ENCODE data around the gene MRPS6.

Gene MRPS6

DNA sequence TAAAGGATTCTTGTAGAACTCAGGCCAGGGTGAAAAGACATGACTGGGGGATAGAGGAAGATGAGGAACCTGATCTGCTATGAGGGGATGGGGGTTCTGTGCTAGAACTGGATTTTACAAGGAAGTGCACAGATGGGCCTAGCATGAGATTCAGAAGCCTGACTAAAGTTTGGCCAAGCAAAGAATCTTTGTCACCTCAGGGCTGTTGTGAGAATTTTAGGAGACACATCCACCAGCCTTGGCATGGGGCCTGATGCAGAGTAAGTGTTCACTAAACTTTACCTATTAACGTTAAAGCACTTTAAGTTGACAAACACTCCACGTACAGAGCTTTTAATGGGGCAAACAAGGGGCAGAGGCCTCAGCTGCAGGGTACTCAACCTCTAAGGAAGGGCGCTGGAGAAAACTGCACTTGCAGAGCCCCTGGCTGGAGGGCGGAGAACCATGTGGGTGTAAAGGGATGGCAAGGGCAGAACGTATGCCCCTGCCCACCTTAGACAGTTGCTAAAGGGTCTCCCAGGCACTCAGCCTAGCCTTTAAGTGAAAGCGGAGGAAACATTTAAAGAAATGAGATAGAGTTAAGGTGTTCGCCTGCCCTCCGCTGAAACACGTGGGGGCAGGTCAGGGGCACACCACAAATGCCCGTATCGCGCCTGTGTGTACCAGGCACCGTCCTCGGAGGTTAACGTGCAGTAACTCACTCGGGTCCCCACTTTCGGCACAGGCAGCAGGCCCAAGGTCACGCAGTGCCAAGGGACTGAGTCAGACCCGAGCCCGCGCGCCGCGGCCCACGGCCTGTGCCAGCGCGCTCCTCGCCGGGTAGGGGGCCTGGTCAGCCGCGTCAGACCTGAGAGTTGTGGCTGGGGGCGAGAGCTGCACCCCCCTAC lies 990 bp upstream of the MRPS6 start:
- FAIRE-seq: no peak

DNA sequence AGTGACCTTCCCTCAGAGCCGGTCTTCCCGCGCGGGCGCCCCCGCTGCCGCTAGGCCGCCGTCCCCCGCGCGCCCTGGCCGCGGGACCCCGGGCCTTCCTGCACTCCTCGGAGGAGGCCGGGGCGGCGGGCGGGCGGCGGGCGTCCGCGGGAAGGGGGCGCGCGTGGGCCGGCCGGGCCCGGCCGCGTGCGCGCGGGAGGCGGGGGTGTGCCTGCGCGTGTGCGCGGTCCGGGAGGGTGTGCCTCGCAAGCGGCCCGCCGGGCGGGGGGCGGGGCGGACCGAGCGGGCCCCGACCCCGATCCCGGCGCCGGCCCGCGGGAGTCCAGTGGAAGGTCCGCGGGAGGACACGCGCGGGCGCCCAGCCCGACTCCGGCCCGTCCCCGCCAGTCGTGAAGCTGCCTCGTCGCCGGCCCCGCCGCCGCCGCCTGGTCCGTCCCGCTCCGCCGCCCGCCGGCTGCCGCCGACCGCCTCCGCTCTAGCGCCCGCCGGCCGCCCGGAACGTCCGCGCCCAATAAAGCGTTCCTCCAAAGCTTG lies 438 bp downstream of the MRPS6 start:
- FAIRE-seq: no peak

DNA sequence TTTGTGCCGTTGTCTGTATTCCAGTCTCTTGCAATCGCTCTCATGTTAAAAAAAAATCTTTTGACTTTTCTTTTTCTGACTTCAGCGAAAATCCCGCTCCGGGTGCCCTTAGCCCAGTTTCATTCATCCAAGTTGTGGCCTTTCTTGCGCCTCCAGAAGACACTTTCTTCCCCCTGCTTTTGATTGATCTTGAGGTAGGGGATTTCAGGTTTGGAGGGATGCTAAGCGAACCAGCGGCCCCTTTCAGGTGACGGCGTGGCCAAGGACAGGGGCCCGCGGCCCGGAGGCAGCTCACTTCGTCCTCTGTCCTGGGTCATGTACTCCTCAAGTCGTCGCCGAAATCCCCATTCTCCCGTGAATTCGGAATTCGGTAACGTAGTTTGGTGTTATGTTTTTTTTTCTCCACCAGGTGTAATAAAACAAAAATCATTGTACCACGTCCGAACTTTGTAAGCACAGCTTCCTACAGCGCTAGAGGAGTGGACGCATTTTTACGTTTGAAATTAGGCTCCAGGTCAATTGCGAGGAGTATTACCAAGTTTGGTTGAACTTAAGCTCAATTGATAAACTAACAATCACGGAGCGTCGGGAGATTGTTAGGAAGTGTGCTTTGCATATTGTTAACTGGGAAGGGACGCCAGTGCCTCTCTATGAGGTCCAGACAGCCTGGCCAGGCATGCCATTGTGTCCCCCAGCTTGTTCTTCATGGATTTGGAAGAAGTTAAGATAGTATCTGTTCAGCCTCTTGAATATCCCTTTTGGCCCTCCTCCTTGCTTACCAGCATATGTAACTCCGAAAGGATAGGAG lies 1.1 kb downstream of the MRPS6 start:
- FAIRE-seq: no peak

DNA sequence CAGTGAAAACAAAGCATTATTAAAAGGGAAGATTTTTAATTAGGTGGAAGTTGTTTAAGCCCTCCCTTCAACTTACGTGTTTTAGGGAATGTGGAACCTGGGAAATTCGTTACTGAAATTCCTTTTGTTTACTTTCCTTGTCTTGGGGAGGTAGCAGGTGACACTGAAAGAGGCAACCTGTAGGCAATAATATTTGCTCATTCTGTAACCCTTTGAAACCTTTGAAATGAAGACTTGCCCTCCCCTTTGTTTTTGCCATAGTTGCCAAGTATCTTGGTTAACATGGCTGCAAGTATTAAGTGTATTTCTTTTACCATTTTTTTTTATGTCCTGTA lies 1.7 kb downstream of the MRPS6 start:
- FAIRE-seq: no peak

DNA sequence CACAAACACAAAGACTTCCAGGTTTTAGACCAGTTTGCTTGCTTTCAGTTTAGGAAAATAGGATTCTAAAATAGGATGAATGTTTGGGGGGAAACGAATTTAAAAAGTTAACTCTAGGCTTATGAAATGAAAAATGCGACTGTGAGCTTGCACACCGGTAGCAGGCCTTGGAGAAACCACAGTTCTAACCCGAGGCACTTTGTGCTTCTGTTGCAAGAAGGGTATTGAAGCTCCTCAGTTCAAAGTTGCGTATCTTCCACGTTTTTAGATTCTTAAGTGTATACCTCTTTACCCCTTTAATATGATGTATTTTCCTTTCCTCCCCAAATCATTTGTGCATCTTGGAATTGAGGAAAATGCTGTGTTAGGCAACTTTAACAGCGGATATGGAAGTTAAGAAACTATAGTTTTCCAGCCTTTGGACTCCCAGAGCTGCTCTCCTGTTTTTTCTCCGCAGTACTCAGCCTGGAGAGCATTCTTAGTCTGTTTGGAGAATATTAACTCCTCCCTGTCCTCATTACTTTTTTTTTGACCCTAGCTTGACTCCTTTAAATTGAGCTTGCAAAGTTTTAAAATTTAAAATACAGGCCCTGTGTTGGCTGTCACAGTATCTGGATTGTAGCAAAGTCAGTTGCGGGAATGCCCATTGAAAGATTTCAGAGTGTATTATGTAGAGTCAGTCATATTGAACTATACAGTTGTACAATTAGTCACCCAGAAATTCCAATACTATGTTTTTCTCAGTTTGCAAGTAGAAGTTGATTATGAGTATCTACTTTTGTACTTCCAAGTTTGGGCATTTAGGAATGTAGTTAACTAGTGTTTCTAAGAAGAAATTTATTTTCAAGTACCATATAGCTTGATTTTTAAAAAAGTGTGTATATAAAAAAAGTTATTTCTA lies 2.6 kb downstream of the MRPS6 start:
- no peak for FAIRE-seq

DNA sequence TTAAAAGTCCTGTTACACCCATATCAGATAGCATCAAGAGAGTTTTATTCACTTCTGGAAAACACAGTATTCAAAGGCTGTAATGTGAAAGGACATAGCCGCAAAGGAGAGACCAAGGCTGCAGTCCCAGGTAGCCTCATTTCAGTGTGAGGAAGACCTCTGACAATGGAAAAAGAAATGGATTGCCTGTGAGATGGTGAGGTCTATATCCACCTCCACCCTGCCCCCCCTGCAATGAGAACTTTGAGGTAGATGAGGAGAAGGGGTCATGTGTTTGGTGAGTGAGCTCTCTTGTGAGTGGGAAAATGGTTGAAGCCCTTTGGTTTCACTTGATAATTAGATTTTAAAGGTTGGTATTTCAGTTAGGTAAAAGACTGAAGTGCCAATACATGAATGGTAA lies 3.5 kb downstream of the MRPS6 start:
- FAIRE-seq: no peak

DNA sequence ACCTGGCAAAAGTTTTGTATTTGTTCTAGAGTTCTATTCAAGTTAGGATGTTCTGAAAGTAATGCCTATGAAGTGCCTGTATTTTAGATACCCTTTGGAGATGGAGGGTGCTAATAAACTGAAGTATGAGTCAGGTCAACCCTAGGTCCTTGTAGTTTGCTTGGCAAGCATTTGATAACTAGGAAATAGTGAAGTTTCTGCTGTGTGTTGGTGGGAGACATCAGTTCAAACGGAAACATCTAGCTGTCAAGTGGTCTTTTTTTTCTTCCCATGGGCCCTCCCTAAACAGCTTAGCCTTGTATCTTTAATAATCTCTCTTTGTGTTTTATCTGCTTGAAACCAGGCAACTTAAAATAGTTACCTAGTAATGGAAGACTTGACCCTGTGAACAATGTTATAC lies 4.5 kb downstream of the MRPS6 start:
- no peak for FAIRE-seq

DNA sequence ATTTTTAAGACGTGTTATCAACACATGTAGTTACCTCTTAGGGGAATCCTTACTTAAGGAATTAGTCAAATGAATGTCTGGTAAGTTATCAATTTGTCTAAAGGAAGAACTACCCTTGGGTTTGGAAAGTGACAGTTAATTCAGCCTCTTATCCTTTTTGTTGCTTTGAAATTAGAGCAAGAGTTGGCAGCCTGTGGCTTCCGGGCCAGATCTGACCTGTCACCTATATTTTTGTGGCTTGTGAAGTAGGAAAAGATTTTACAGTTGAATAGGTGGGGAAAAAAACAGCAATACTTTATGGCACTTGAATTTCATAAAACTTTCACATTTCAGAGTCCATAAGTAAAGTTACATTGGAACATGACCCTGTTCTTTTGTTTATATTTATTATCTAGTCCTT lies 5.5 kb downstream of the MRPS6 start:
- no peak for FAIRE-seq

DNA sequence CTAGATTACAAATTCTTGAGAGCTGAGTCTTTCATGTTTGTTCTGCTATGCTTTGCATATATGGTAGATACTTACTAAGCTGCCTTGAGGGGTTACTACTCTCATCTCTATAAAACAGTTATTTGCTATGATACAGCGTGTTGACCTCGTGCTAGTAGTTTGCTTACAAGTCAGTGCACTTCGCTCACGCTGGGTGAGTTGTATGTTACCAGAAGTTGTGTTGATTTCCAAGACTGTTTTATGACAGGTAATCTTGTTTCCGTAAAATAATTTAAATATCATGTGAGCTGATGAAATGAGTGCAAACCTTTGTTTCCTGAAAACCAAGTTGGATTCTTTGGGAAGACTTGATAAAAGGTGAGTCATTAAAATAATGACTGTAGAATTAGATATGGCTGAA lies 7.3 kb downstream of the MRPS6 start:
- no peak for FAIRE-seq

DNA sequence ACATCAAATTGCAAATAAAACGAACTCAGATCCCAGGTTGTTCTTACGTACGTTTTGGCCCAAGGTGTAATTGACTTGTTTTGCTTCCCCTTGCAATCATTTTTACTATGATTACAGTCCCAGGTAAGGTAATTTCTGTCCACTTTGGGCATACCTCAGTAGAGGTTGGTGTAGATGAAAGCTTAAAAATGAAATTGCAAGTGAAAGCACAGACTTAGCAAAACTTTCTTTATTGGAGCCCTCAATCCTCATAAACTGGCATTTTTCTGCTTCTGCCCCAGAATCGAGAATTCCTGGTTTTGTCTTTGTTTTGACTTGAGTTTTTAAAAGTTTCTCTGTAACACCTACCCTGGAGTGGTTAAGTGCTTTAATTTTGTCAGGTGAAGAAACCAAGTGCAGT lies 9.4 kb downstream of the MRPS6 start:
- no peak for FAIRE-seq

DNA sequence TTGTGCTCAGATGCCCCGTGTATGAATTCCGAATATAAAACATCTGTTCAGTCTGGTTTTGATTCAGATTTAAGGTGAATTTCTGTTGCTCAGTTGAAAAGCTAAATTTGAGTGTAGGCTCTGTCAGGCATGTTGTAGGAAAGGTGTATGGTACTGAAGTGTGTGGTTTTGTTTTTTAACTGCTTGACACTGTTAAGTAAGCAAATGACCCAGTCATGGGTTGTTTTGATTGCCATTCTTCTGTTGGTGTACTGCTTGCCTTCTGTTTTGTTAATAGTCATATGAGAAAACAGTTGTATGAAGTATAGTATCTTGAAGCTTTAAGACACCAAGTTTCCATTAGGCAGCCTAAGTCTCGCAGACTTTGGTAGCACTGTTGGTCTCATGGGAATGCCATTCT lies 10.0 kb downstream of the MRPS6 start:
- no peak for FAIRE-seq

DNA sequence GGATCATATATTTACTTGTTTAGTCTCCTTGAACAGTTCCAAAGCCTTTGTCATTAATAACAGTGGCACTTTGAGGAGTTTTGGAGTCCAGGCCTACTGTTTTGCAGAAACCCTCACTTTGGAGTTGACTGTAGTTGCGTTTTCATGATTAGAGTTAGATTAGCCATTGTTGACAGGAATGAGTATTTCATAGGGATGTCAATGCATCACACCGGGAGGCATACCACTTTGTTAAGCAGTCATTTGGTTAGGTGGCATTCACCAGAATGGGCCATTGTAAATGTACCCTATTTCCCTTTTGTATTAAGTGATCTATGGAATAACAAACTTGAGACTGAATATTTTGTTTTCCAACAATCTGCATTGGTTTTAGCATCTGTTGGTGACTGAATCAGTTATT lies 11.8 kb downstream of the MRPS6 start:
- no peak for FAIRE-seq

DNA sequence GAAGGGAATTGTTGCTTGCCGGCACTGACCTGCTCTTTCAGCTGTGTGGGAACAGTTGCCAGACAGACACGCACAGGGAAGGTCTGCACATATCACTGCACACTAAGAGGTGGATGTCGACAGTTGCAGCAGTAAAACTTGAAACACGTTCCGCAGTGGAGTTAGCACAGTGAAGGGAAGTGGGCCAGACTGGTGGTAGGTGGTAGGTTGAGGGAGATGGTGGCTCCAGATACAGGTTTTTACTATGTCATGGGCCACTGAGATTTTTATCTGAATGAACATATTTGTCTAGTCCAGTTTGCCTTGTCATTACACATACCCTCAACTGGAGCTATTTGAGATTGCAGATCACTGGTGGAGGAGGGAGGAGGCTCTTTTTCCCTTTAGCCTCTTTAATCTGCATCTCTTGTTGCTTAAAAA lies 13.5 kb downstream of the MRPS6 start:
- no peak for FAIRE-seq

DNA sequence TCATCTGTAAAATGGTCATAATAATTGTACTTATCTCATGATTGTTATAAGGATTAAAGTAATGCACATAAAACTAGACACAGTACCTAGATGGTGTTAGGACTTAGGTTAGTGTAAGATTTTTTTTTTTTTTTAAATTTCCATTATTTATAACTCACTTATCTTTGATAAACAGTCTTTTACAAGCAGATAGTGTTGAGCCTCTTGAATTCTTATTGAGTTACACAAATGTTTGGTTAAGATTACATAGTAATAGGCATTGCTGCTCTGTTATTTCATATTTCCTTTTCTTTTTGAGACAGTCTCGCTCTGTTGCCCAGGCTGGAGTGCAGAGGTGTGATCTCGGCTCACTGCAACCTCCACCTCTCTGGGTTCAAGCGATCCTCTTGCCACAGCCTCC lies 15.4 kb downstream of the MRPS6 start:
- FAIRE-seq: no peak

DNA sequence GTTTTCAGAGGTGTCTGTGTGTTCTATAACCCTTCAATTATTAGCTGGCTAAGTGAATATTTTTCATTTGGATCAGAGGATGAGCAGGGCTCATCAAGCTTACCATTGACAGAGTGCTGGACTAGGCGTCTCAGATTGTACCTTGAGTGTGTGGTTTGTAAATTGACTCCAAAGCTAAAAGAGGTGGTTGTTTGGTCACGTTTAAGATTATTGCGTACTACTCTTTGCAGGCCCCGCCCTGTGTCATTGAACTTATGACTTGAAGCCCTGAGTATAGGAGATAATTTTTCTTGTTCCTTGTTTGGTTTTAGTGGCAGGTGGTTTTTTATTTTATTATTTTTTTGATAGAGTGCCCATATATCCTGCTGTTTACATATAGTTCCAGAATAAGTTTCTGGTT lies 17.7 kb downstream of the MRPS6 start:
- no peak for FAIRE-seq

DNA sequence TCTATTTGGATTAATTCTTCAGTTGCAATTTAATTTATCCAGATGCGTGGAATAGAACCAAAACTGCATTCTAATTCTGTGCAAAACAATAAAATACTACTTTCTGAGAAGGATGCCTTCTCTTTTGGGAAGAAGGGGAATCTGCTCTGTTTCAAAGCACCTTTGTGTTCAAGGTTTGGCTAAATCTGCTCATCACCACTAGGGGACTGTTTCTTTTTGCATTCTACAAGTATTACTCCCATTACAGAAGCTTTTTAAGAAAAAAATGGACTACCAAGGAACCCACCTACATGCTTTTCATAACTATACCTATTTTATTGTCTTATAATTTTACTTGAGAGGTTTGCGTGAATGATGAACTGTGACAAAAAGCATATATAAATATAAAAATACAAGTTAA lies 18.2 kb downstream of the MRPS6 start:
- FAIRE-seq: no peak

DNA sequence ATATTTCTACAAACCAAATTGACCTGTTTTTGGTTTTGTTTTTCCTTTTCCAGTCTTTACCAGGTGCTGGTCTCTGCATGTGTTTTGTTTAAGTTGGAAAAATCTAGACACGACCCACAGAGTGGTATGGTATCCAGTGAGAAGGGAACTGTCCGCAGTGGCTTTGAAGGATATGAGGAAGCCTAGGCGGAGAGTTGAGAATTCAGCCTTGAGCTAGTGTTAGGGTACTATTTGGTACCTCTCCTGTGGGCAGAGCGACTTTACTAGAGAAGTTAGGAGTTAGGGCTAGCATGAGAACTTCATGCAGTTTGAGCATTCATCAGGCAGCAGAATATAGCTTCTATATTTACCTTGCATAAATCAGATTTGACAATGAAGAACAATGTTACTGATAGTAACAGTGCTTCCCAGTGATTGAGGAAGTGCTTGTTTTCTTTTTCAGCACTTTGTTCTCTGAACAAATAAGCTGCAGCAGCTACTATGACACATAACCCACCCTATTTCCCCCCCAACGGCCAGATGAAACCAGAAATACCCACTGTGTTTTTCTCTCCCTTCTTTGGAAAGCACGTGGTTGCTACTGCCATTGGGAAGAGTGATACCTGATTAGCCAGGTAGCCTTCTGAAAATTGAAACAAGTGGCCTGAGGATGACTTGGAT lies 19.0 kb downstream of the MRPS6 start:
- no peak for FAIRE-seq

DNA sequence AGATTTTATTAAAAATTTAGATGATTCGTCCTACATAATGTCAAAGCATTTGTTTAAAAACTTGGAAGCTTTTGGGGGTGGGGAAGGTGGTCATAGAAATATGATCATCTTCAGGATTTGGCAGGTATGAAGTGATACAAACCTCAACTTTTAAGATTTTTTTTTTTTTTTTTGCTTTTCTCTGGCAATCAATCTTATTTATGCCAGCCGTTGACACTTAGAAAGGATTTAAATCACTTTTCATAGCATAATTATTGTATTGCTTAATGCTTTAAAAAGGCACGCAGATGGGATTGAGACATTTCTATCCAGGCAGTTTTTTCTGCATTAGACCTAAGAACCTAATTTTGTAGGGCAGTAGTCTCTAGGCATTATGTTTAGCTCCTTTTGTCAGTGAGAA lies 19.7 kb downstream of the MRPS6 start:
- no peak for FAIRE-seq

DNA sequence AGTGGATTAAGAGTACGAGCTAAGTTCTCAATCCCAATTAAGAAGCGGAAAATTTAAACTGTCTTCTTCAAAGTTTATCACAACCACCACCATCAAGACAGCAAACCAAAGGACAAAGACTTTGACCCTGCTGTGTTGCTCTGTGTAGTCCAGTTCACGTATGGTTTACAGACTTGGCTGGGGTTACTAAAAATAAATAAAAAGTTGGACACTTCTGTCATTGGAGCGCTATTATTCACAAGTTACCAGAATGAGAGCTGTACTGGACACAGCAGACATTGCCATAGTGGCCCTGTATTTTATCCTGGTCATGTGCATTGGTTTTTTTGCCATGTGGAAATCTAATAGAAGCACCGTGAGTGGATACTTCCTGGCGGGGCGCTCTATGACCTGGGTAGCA lies 21.6 kb downstream of the MRPS6 start:
- no peak for FAIRE-seq

DNA sequence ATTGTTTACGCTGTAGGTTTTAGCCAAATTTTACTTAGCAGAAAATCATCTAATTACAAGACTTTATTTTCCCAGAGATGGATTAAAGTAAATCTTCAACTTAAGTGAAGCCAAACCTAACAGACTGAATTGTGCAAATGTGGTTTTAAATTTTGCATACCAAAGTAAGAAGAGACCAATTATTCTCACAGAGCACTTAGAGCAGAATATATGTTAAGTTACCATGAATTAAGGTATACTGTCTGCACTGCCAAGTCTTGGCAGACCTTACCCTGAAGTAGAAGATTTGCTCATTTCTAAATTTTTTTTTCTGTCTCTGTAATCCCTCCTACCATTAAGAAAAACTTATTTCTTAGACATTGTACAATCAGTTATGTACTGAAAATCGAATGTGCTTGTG lies 24.1 kb downstream of the MRPS6 start:
- FAIRE-seq: no peak

DNA sequence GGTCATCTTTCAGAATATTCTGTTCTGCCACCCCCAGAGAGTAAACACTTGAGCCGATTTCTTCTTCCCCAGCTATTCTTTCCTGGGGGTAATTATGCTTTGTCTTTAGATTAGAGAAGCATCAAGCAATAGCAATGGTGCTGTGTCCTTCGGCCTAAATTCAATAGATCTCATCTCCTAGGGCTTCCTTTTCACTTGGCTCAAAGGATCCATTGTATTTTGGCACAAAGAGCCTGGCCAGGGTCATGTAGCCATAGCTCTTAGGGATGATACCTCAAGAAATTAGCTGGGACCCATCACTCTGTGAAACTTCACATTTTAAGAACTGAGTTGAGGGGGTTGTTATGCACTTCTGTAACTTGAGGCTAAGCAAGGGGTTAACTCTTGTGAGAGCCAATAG lies 27.0 kb downstream of the MRPS6 start:
- FAIRE-seq: no peak

DNA sequence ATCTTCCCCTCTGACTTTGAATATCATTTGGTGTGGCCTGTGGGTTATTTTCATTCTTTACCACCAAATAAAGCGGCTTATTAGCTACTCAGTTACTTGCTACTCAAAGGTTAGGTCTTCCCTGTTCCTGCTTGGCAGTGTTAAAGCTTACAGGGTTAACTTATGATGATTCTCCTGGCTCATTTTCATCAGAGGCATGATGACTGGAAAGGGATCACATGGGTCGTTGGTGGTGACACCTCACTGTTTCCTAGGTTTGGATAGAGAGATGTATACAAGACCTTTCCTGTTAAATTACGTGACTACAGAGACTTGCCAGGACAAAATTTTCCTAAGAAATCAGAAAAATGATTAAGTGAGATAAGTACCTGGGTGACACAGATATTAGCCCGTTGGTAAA lies 27.4 kb downstream of the MRPS6 start:
- FAIRE-seq: no peak

Measured in A204.1 (cell line).